IMR-90 (cell line): ENCODE measurements around the gene ARPP21. TPM values are rescaled to one million over a fixed set of nuclear protein-coding genes. Genes with fewer than 3 reads are reported as not detected.

Source experiments
- ATAC-seq: fragments of 200-7000 bp; cut with Tn5 transposase; 2 replicates; pipeline ENCODE4 v1.9.1; 2020; ENCODE audit warnings: low read depth, mild to moderate bottlenecking, moderate library complexity
- BruUV-seq: library from RNA; stranded (reverse); fragments of 400-500 nt; replicated peaks from 2 replicates; lab custom pipeline; 2021; lab: Mats Ljungman, UMichigan
- CTCF ChIA-PET: fragments of 300-600 bp; formaldehyde crosslinking; extraction: SDS; loops from one replicate; lab custom pipeline; 2021; ENCODE audit warnings: antibody characterized with exemption; lab: Yijun Ruan, JAX
- POLR2A ChIA-PET: fragments of 300-600 bp; sonication (Branson Sonifier 250); formaldehyde crosslinking; loops from one replicate; lab custom pipeline; 2022; ENCODE audit warnings: antibody characterized with exemption; ENCODE audit not compliant: unreplicated experiment; lab: Charles Lee
- DNase-seq: peaks from one replicate; pipeline ENCODE4 v3.0.0; 2013
- H2AFZ ChIP-seq: replicated peaks from 2 replicates; pipeline ENCODE3; 2013; ENCODE audit warnings: low read length, mild to moderate bottlenecking; ENCODE audit not compliant: poor library complexity
- H2AK5ac ChIP-seq: 2 replicates; pipeline ENCODE4 v1.6.1; 2013; ENCODE audit warnings: low read depth, low read length, inconsistent platforms
- H2AK9ac ChIP-seq: replicated peaks from 2 replicates; pipeline ENCODE3; 2013; ENCODE audit warnings: mild to moderate bottlenecking, low read depth, low read length, moderate library complexity; ENCODE audit not compliant: poor library complexity
- H2BK120ac ChIP-seq: 2 replicates; pipeline ENCODE4 v1.6.1; 2013; ENCODE audit warnings: low read depth, low read length, inconsistent platforms
- H2BK15ac ChIP-seq: 3 replicates; pipeline ENCODE4 v1.6.1; 2013; ENCODE audit warnings: low read depth, low read length, inconsistent platforms
- H2BK20ac ChIP-seq: 2 replicates; pipeline ENCODE4 v1.6.1; 2013; ENCODE audit warnings: low read depth, mild to moderate bottlenecking, inconsistent platforms, low read length, moderate library complexity
- H2BK5ac ChIP-seq: 2 replicates; pipeline ENCODE4 v1.6.1; 2013; ENCODE audit warnings: mild to moderate bottlenecking, low read depth, low read length, inconsistent platforms; ENCODE audit not compliant: poor library complexity, severe bottlenecking
- H3K14ac ChIP-seq: replicated peaks from 2 replicates; pipeline ENCODE4 v1.6.1; 2013; ENCODE audit warnings: low read depth, low read length, inconsistent platforms
- H3K18ac ChIP-seq: 2 replicates; pipeline ENCODE4 v1.6.1; 2013; ENCODE audit warnings: low read depth, low read length, control low read depth
- H3K23ac ChIP-seq: 2 replicates; pipeline ENCODE4 v1.6.1; 2013; ENCODE audit warnings: low read depth, low read length, inconsistent platforms
- H3K27ac ChIP-seq: 2 replicates; pipeline ENCODE4 v1.5.1; 2013; ENCODE audit warnings: mild to moderate bottlenecking, control low read depth, low read length; ENCODE audit not compliant: insufficient read depth
- H3K27me3 ChIP-seq: 2 replicates; pipeline ENCODE4 v1.6.1; 2013; ENCODE audit warnings: low read length; ENCODE audit not compliant: control insufficient read depth, insufficient read depth
- H3K36me3 ChIP-seq: 2 replicates; pipeline ENCODE4 v1.6.1; 2013; ENCODE audit warnings: low read length, mixed read lengths; ENCODE audit not compliant: control insufficient read depth, insufficient read depth
- H3K4ac ChIP-seq: 2 replicates; pipeline ENCODE4 v1.6.1; 2013; ENCODE audit warnings: low read depth, low read length, inconsistent platforms
- H3K4me1 ChIP-seq: 2 replicates; pipeline ENCODE4 v1.6.1; 2013; ENCODE audit warnings: low read length, mixed read lengths; ENCODE audit not compliant: control insufficient read depth, insufficient read depth
- H3K4me2 ChIP-seq: 2 replicates; pipeline ENCODE4 v1.6.1; 2013; ENCODE audit warnings: low read depth, mild to moderate bottlenecking, control low read depth, low read length, moderate library complexity
- H3K4me3 ChIP-seq: 2 replicates; pipeline ENCODE4 v1.5.1; 2013; ENCODE audit warnings: low read depth, mild to moderate bottlenecking, control low read depth, low read length, moderate library complexity; ENCODE audit not compliant: insufficient read depth
- H3K56ac ChIP-seq: 2 replicates; pipeline ENCODE4 v1.6.1; 2013; ENCODE audit warnings: low read length, inconsistent platforms; ENCODE audit not compliant: insufficient read depth; ENCODE audit errors: extremely low read depth
- H3K79me1 ChIP-seq, 2 experiments: 2 replicates each; pipeline ENCODE4 v1.6.1; 2013; ENCODE audit warnings: low read length in 2 of 2, inconsistent platforms in 1 of 2, low read depth in 1 of 2
- H3K9ac ChIP-seq: 2 replicates; pipeline ENCODE4 v1.6.1; 2013; ENCODE audit warnings: low read depth, low read length, control low read depth
- H3K9me1 ChIP-seq: 2 replicates; pipeline ENCODE4 v1.6.1; 2013; ENCODE audit warnings: low read length, inconsistent platforms; ENCODE audit not compliant: insufficient read depth
- H3K9me3 ChIP-seq: 2 replicates; pipeline ENCODE4 v1.6.1; 2013; ENCODE audit warnings: low read length; ENCODE audit not compliant: control insufficient read depth, insufficient read depth
- H4K20me1 ChIP-seq: 2 replicates; pipeline ENCODE4 v1.6.1; 2013; ENCODE audit warnings: low read length, inconsistent platforms; ENCODE audit not compliant: insufficient read depth
- H4K5ac ChIP-seq: 2 replicates; pipeline ENCODE4 v1.6.1; 2013; ENCODE audit warnings: mild to moderate bottlenecking, low read depth, low read length, control low read depth
- H4K8ac ChIP-seq, 2 experiments: 2 replicates each; pipeline ENCODE4 v1.6.1; 2013; ENCODE audit warnings: low read depth in 2 of 2, low read length in 2 of 2, control low read depth in 1 of 2, inconsistent platforms in 1 of 2
- H4K91ac ChIP-seq: 2 replicates; pipeline ENCODE4 v1.6.1; 2013; ENCODE audit warnings: low read depth, low read length, inconsistent platforms; ENCODE audit not compliant: insufficient read depth
- CEBPB ChIP-seq: IDR thresholded peaks from 2 replicates; pipeline ENCODE4 v1.6.1; 2012; ENCODE audit warnings: low read depth, low read length, improper control_type of control experiment
- MXI1 ChIP-seq: IDR thresholded peaks from 2 replicates; pipeline ENCODE4 v1.6.1; 2012; ENCODE audit warnings: low read depth, mild to moderate bottlenecking, low read length, moderate library complexity, borderline replicate concordance
- RAD21 ChIP-seq: IDR thresholded peaks from 2 replicates; pipeline ENCODE4 v1.6.1; 2012; ENCODE audit warnings: low read length, improper control_type of control experiment
- WGBS, 2 experiments: methylation state at CpG; one replicate each; pipeline versions ENCODE4 v1.1.5 to v1.1.7; 2013; ENCODE audit warnings: missing lambda C conversion rate in 2 of 2; ENCODE audit not compliant: insufficient read length in 1 of 2; ENCODE audit errors: extremely low coverage in 2 of 2; 5-methylcytosine and 5-hydroxymethylcytosine counted together
- dilution Hi-C: fragments of 300-500 bp; cut with HindIII; formaldehyde crosslinking; loops from one replicate; pipeline ENCODE4 v1.14.3; 2018; ENCODE audit warnings: low sequenced_read_pairs; ENCODE audit not compliant: unreplicated experiment
- in situ Hi-C: fragments of 300-500 bp; cut with MboI; formaldehyde crosslinking; loops from 3 replicates; pipeline ENCODE4 v1.14.3; 2019; ENCODE audit warnings: low sequenced_read_pairs, inconsistent platforms, mixed read lengths
- intact Hi-C: fragments of 100-400 bp; cut with micrococcal nuclease; formaldehyde crosslinking; loops from 2 replicates; pipeline ENCODE4 v1.10.0; 2022
- polyA plus RNA-seq, 3 experiments: library from polyadenylated mRNA; depleted of rRNA; stranded (reverse); fragments of >200 nt; gene quantifications; 2 replicates each; pipeline ENCODE4 v1.2.3, GENCODE V29; 2012; ENCODE audit warnings: low replicate concordance in 1 of 3
- total RNA-seq: library from RNA; depleted of rRNA; stranded (reverse); fragments of >200 nt; gene quantifications from 2 replicates; pipeline ENCODE4 v1.2.3, GENCODE V29; 2012

The ARPP21 gene
- total and polyA plus RNA-seq, 2 of the 4 experiments (the other 2 are of a cell fraction): not detected

DNA sequence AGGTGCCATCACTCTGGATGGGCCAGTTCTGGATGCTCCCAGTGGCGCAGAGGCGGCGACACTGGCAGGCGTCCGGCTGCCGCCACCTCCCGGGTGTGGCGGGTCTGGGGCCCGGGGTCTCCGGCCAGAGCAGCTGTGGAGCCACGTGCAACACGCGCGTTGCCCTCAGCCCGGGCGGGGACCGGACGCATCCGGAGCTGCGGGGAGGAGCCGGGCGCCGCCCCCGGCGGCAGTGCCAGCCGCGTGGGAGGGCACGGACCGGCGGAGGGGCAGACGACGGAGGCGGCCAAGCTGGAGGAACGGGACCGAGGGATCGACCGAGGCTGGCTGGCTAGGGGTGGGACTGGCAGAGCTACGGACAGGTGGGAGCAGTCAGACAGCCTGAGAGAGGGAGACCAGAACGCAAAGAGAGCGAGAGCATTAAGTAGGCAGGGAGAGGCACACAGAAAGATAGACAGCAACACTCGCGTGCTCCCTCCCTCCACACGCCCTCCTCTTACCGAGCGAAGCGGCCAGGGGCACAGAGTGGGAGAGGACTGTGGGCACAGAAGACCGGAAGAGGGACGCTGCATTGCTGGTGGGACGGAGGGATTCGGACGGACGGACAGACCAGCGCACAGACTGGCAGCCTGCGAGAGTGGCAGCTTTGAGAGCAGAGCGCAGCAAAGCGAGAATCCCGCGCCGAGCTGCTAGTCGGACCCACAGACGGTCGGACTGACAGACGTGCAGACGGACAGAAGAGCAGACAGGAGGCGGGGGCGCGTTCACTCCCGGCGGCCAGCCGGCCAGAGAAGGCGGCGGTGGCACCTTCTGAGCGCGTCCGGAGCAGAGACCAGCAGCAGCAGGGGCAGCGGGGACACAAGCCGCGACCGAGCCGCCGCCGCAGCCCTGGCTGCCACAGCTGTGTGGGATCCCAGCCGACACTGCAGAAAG, at the start of gene ARPP21 (continued):
- TF ChIP-seq RAD21: no peak
- no peak for TF ChIP-seq CEBPB
- TF ChIP-seq MXI1: no peak

DNA sequence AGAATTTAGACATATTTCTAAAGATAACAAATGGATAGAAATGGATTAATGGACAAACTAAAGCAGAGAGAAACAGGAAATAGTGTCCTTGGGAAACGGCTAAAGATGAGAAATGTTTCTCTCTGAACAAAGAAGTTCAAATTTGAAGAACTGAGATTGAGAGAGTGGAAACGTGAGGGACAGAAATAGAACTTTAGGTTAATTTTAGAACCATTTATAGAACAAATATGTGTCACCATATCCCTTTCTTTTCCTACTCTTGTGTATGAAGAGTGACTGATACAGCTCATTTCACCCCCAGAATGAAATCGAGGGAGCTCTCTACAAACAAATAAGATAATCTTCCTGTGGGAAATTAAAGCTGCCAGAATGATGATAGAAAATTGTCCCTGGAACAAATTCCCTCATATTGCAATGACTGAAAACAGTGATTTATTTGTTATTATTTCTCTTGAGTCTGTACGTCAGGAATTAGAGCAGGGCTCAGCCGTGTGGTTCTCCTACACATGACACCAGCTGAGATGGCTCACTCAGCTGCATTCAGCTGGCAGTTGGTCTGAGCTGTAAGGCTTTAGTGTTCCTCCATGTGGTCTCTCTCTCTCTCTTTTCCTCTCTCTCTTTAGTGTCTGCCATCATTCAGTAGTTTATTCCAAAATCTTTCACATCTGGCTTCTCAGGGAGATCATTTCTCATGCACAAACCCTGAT, 46.6 kb upstream of the ARPP21 start:
- no peak overlapping the region for H2BK20ac ChIP-seq
- DNase-seq (no peak), ATAC-seq (no peak)
- H3K14ac ChIP-seq: no peak overlapping the region
- H2BK120ac ChIP-seq: no peak overlapping the region
- ChIA-PET CTCF (no interaction called here), POLR2A (no interaction called here)
- peaks cover 2% of the 10 kb centered on the region; the same call in 1 of the 2 replicates for H3K9me3 ChIP-seq
- no peak overlapping the region for H3K27ac ChIP-seq
- no peak overlapping the region for H3K56ac ChIP-seq
- no peak overlapping the region for H3K4me2 ChIP-seq
- H2AFZ ChIP-seq: no peak overlapping the region
- intact Hi-C loops (no loop called here), in situ Hi-C loops (no loop called here), dilution Hi-C loops (no loop called here)
- H3K4ac ChIP-seq: no peak overlapping the region
- H3K9ac ChIP-seq: no peak overlapping the region
- no peak overlapping the region for H3K4me3 ChIP-seq
- H2AK9ac ChIP-seq: no peak overlapping the region
- H2AK5ac ChIP-seq: no peak overlapping the region
- H3K4me1 ChIP-seq: no peaks in the 10 kb centered on the region
- H2BK5ac ChIP-seq: no peak overlapping the region
- no peaks in the 10 kb centered on the region for H4K20me1 ChIP-seq
- no peaks in the 10 kb centered on the region for H3K36me3 ChIP-seq
- no peaks in the 10 kb centered on the region for H3K9me1 ChIP-seq
- no peak for TF ChIP-seq MXI1
- TF ChIP-seq RAD21: no peak
- TF ChIP-seq CEBPB: no peak
- H3K27me3 ChIP-seq: no peaks in the 10 kb centered on the region
- no peak overlapping the region for H4K91ac ChIP-seq
- no peak overlapping the region for H3K23ac ChIP-seq
- no TSS peak for BruUV-seq
- H4K8ac ChIP-seq: no peak overlapping the region
- no peaks in the 10 kb centered on the region for H3K79me1 ChIP-seq
- H2BK15ac ChIP-seq: no peak overlapping the region
- no peak overlapping the region for H4K5ac ChIP-seq
- no CpG with 5 or more reads among the region's 5 CpGs for WGBS, 2 experiments
- H3K18ac ChIP-seq: no peak overlapping the region
